Ishikawa (cell line): ENCODE results near the gene FUBP1.

Source experiments
- CEBPB ChIP-seq: IDR thresholded peaks from 2 replicates; pipeline ENCODE4 v1.6.1; 2012
- CREB1 ChIP-seq: IDR thresholded peaks from 2 replicates; pipeline ENCODE4 v1.6.1; 2012; ENCODE audit warnings: low read depth
- EP300 ChIP-seq: IDR thresholded peaks from 2 replicates; pipeline ENCODE4 v1.6.1; 2012; ENCODE audit warnings: borderline replicate concordance
- FOXM1 ChIP-seq: IDR thresholded peaks from 2 replicates; pipeline ENCODE4 v1.6.1; 2012; ENCODE audit warnings: low read depth, borderline replicate concordance
- NFIC ChIP-seq: IDR thresholded peaks from 2 replicates; pipeline ENCODE4 v1.6.1; 2012
- RAD21 ChIP-seq: IDR thresholded peaks from 2 replicates; pipeline ENCODE4 v1.6.1; 2012; ENCODE audit warnings: low read depth
- TAF1 ChIP-seq: IDR thresholded peaks from 2 replicates; pipeline ENCODE4 v1.6.1; 2012; ENCODE audit warnings: low read depth, mild to moderate bottlenecking
- TCF12 ChIP-seq: IDR thresholded peaks from 2 replicates; pipeline ENCODE4 v1.6.1; 2012; ENCODE audit warnings: low read depth
- TEAD4 ChIP-seq: IDR thresholded peaks from 2 replicates; pipeline ENCODE4 v1.6.1; 2012
- YY1 ChIP-seq: IDR thresholded peaks from 2 replicates; pipeline ENCODE4 v1.6.1; 2012; ENCODE audit warnings: low read depth
- ZBTB7A ChIP-seq: IDR thresholded peaks from 2 replicates; pipeline ENCODE4 v1.6.1; 2012; ENCODE audit warnings: low read depth
- TF ChIP-seq, protein P1 (sequence below): IDR thresholded peaks from 2 replicates; pipeline ENCODE4 v1.6.1; 2012
- TF ChIP-seq, protein P2 (sequence below): IDR thresholded peaks from 2 replicates; pipeline ENCODE4 v1.6.1; 2012; ENCODE audit warnings: low read depth, mild to moderate bottlenecking

DNA sequence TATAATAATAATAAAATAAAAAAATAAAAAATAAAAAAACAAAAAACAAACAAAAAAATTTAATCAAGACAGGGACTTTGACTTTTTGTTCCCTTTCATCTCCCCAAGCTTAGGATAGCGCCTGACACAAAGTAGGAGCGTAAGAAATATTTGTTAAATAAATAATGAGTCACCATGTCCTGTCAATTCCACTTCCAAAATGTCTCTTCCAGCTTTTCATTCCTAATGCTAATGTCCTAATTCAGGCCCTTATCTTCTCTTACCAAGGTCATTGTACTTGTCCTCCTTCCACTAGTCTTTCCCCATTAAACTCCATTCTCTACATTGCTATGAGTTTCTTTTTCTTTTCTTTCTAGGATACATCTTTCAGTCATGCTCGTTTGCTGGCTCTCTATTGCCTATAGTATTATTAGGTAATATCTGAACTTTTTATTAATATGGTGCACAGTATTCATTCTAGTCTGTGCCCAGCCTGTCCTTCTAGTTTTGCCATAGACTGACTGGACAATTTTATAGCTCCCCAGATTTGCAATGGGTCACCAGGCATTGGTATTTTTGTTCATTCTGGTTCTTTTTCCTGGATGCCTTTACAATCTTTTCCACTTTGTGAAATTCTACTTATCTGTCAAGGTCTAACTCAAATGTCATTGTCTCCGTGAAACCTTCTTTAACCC, 79.1 kb downstream of the FUBP1 start:
- TF ChIP-seq ZBTB7A (no peak), TEAD4 (no peak), EP300 (no peak), CEBPB (no peak), RAD21 (no peak), CREB1 (no peak), TCF12 (no peak), FOXM1 (no peak), YY1 (no peak), TAF1 (no peak), NFIC (no peak)
- TF ChIP-seq, protein P1, sequence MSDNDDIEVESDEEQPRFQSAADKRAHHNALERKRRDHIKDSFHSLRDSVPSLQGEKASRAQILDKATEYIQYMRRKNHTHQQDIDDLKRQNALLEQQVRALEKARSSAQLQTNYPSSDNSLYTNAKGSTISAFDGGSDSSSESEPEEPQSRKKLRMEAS, result no peak
- TF ChIP-seq, protein P2, sequence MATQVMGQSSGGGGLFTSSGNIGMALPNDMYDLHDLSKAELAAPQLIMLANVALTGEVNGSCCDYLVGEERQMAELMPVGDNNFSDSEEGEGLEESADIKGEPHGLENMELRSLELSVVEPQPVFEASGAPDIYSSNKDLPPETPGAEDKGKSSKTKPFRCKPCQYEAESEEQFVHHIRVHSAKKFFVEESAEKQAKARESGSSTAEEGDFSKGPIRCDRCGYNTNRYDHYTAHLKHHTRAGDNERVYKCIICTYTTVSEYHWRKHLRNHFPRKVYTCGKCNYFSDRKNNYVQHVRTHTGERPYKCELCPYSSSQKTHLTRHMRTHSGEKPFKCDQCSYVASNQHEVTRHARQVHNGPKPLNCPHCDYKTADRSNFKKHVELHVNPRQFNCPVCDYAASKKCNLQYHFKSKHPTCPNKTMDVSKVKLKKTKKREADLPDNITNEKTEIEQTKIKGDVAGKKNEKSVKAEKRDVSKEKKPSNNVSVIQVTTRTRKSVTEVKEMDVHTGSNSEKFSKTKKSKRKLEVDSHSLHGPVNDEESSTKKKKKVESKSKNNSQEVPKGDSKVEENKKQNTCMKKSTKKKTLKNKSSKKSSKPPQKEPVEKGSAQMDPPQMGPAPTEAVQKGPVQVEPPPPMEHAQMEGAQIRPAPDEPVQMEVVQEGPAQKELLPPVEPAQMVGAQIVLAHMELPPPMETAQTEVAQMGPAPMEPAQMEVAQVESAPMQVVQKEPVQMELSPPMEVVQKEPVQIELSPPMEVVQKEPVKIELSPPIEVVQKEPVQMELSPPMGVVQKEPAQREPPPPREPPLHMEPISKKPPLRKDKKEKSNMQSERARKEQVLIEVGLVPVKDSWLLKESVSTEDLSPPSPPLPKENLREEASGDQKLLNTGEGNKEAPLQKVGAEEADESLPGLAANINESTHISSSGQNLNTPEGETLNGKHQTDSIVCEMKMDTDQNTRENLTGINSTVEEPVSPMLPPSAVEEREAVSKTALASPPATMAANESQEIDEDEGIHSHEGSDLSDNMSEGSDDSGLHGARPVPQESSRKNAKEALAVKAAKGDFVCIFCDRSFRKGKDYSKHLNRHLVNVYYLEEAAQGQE, result no peak
